Caco-2 (cell line): ENCODE data around the gene S1PR3. TPM values are rescaled to one million over a fixed set of nuclear protein-coding genes. Genes with fewer than 3 reads are reported as not detected.

Experiments used
- BruUV-seq: library from RNA; stranded (reverse); fragments of 400-500 nt; replicated peaks from 2 replicates; lab custom pipeline; 2021; lab: Mats Ljungman, UMichigan
- CTCF ChIA-PET: fragments of 300-600 bp; sonication (Branson Sonifier 250); formaldehyde crosslinking; loops from one replicate; lab custom pipeline; 2022; ENCODE audit warnings: antibody characterized with exemption; lab: Charles Lee
- POLR2A ChIA-PET: fragments of 300-600 bp; sonication (Branson Sonifier 250); formaldehyde crosslinking; loops from one replicate; lab custom pipeline; 2022; ENCODE audit warnings: antibody characterized with exemption; lab: Charles Lee
- DNase-seq, 2 experiments: peaks; one replicate each; pipeline versions ENCODE4 v3.0.0 to v3.0.0-alpha.2; 2020 to 2022
- H3K27me3 ChIP-seq: replicated peaks from 2 replicates; pipeline ENCODE4 v1.6.0; 2011; ENCODE audit warnings: low read length; ENCODE audit not compliant: control insufficient read depth, insufficient read depth
- H3K36me3 ChIP-seq: 2 replicates; pipeline ENCODE4 v1.5.1; 2011; ENCODE audit warnings: low read length; ENCODE audit not compliant: control insufficient read depth, insufficient read depth
- H3K4me1 ChIP-seq: fragments of 250-450 bp; sonication (Bioruptor Pico); 2 replicates; pipeline ENCODE4 v1.5.1; 2020; ENCODE audit warnings: mild to moderate bottlenecking
- H3K4me3 ChIP-seq: 2 replicates; pipeline ENCODE4 v1.5.1; 2011; ENCODE audit warnings: low read depth, mild to moderate bottlenecking, control low read depth, low read length
- H3K9me3 ChIP-seq: fragments of 250-450 bp; sonication (Bioruptor Pico); 2 replicates; pipeline ENCODE4 v1.5.1; 2020; ENCODE audit warnings: mild to moderate bottlenecking, moderate library complexity
- H3K27ac Mint-ChIP-seq: one replicate; pipeline ENCODE4 v1.8.0; 2022; ENCODE audit warnings: mixed read lengths; ENCODE audit not compliant: unreplicated experiment
- H3K27me3 Mint-ChIP-seq: one replicate; pipeline ENCODE4 v1.8.0; 2022; ENCODE audit warnings: mixed read lengths; ENCODE audit not compliant: insufficient read depth, unreplicated experiment
- H3K36me3 Mint-ChIP-seq: one replicate; pipeline ENCODE4 v1.8.0; 2022; ENCODE audit warnings: mild to moderate bottlenecking, mixed read lengths; ENCODE audit not compliant: insufficient read depth, unreplicated experiment
- H3K4me1 Mint-ChIP-seq: one replicate; pipeline ENCODE4 v1.8.0; 2022; ENCODE audit warnings: low read depth, mixed read lengths; ENCODE audit not compliant: unreplicated experiment
- H3K4me3 Mint-ChIP-seq: one replicate; pipeline ENCODE4 v1.8.0; 2022; ENCODE audit warnings: mild to moderate bottlenecking, moderate library complexity, mixed read lengths; ENCODE audit not compliant: unreplicated experiment
- H3K9me3 Mint-ChIP-seq: one replicate; pipeline ENCODE4 v1.8.0; 2022; ENCODE audit warnings: mixed read lengths; ENCODE audit not compliant: unreplicated experiment
- CTCF ChIP-seq, 2 experiments: fragments of 200-600 bp in 1 of 2; IDR thresholded peaks; 1 replicate in 1 of 2; 2 replicates in 1 of 2; pipeline versions ENCODE4 v1.5.1 to v1.8.0; 2011 to 2022; ENCODE audit warnings: antibody characterized with exemption in 1 of 2, control low read depth in 1 of 2, inconsistent platforms in 1 of 2, low read depth in 1 of 2, low read length in 1 of 2, mild to moderate bottlenecking in 1 of 2, moderate library complexity in 1 of 2; ENCODE audit not compliant: insufficient read depth in 1 of 2, severe bottlenecking in 1 of 2, unreplicated experiment in 1 of 2
- intact Hi-C: fragments of 100-400 bp; cut with micrococcal nuclease; formaldehyde crosslinking; loops from one replicate; pipeline ENCODE4 v1.10.0; 2022; ENCODE audit not compliant: unreplicated experiment
- total RNA-seq: library from RNA; stranded (reverse); gene quantifications from 2 replicates; pipeline ENCODE4 v1.2.3, GENCODE V29; 2022

Gene S1PR3
- total RNA-seq, 1 experiment from 2014 or later: 1.00 TPM

GRCh38 chr9:88975966-88976889, 15.0 kb upstream of the S1PR3 start:
- BruUV-seq: no TSS peak
- no peaks in the 10 kb centered on the region for H3K27me3 Mint-ChIP-seq
- no peaks in the 10 kb centered on the region for H3K27me3 ChIP-seq

GRCh38 chr9:88976890-88977257, 14.4 kb upstream of the S1PR3 start:
- intact Hi-C loops: no loop called here
- Mint-ChIP-seq H3K36me3 (no peaks in the 10 kb centered on the region), H3K4me1 (no peaks in the 10 kb centered on the region), H3K27ac (no peak overlapping the region), H3K4me3 (no peak overlapping the region), H3K9me3 (no peaks in the 10 kb centered on the region), H3K27me3 (no peaks in the 10 kb centered on the region)
- DNase-seq: no peak
- TF ChIP-seq CTCF (IDR thresholded peaks at IDR 0.05; ENCODE audit: insufficient read depth in 1 of 2, low read depth in 1 of 2, low read length in 1 of 2, severe bottlenecking in 1 of 2, unreplicated experiment in 1 of 2): no peak
- H3K4me1 ChIP-seq: no peaks in the 10 kb centered on the region
- H3K4me3 ChIP-seq: no peak overlapping the region
- H3K27me3 ChIP-seq: no peaks in the 10 kb centered on the region
- H3K9me3 ChIP-seq: no peaks in the 10 kb centered on the region
- ChIA-PET POLR2A (no interaction called here), CTCF (no interaction called here)
- H3K36me3 ChIP-seq: no peaks in the 10 kb centered on the region
- BruUV-seq: no TSS peak

More at GRCh38 chr9:88975966-88976889, 15.0 kb upstream of the S1PR3 start:
- H3K4me1 ChIP-seq: no peaks in the 10 kb centered on the region
- Mint-ChIP-seq H3K4me1 (no peaks in the 10 kb centered on the region), H3K27ac (no peak overlapping the region), H3K4me3 (no peak overlapping the region), H3K9me3 (no peaks in the 10 kb centered on the region), H3K36me3 (no peaks in the 10 kb centered on the region)
- intact Hi-C loops: no loop called here
- ChIA-PET POLR2A (no interaction called here), CTCF (no interaction called here)
- H3K9me3 ChIP-seq: no peaks in the 10 kb centered on the region
- DNase-seq: no peak
- no peaks in the 10 kb centered on the region for H3K36me3 ChIP-seq
- TF ChIP-seq CTCF (IDR thresholded peaks at IDR 0.05; ENCODE audit: insufficient read depth in 1 of 2, low read depth in 1 of 2, low read length in 1 of 2, severe bottlenecking in 1 of 2, unreplicated experiment in 1 of 2): no peak
- H3K4me3 ChIP-seq: no peak overlapping the region

- ChIA-PET CTCF (no interaction called here), POLR2A (no interaction called here)
- no peaks in the 10 kb centered on the region for H3K36me3 Mint-ChIP-seq
- H3K4me1 Mint-ChIP-seq: no peaks in the 10 kb centered on the region
- no peaks in the 10 kb centered on the region for H3K9me3 Mint-ChIP-seq
- no peak overlapping the region for H3K4me3 Mint-ChIP-seq
- DNase-seq: no peak
- Histone ChIP-seq H3K4me1 (no peaks in the 10 kb centered on the region), H3K9me3 (peaks cover 4% of the 10 kb centered on the region; the same call in 1 of the 2 replicates), H3K27me3 (no peaks in the 10 kb centered on the region), H3K36me3 (no peaks in the 10 kb centered on the region), H3K4me3 (no peak overlapping the region)
- BruUV-seq: no TSS peak
- no peak for TF ChIP-seq CTCF (IDR thresholded peaks at IDR 0.05; ENCODE audit: insufficient read depth in 1 of 2, low read depth in 1 of 2, low read length in 1 of 2, severe bottlenecking in 1 of 2, unreplicated experiment in 1 of 2)
- no peaks in the 10 kb centered on the region for H3K27me3 Mint-ChIP-seq
- H3K27ac Mint-ChIP-seq: no peak overlapping the region
- intact Hi-C loops: no loop called here
Measured at GRCh38 chr9:88978034-88978433, 13.2 kb upstream of the S1PR3 start.
